ENCODE results near the gene MRPL28. TPM values are rescaled to one million over a fixed set of nuclear protein-coding genes. Genes with fewer than 3 reads are reported as not detected.

Gene MRPL28
- total RNA-seq, 1 experiment from 2014 or later: 61.4 TPM

DNA sequence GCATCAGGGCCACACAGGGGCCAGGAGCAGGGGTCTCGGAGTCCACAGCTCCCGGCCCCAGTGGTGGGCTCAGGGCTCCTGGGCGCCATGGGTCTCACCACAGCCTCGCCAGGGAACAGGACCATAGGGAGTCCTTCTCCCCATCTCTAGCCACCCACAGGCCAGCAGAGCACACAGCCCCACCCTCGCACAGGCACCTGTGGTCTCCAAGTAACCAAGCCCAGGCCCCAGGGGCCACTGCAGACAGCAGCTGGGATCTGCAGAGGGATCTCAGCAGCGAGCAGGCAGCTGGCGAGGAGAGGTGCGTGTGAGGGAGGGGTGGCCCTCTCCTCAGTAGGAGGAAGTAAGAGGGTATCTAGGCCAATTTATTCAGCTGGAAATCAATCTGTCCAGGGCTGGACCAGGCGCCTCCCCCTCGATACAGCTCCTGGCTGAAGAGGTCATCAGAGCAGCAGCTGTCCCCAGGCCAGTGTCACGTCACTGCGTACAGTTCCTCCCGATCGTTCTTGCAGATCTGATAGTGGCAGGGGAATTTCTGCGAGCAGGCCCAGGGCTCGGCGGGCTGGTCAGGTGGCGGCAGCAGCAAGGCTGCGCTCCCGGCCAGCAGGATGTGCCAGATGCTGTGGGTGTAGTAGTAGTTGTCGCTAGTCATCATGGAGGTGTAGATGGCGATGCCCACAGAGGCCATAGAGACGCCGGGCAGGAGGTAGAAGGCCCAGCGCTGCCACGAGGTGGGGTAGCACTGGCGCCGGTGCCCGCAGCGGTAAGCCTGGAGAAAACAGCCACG lies 1.4 kb upstream of the MRPL28 start:
- intact Hi-C loops (cut with micrococcal nuclease): no loop called here
- Histone ChIP-seq H3K4me1 (ENCODE audit: control insufficient read depth in 1 of 2, insufficient read depth in 2 of 2, low read length in 2 of 2) (peaks cover 3 to 13% of the 10 kb centered on the region in 2 experiments; a peak in 3 of 4 replicates), H3K9me3 (ENCODE audit: control insufficient read depth in 1 of 2, insufficient read depth in 1 of 2, low read depth in 1 of 2, low read length in 2 of 2) (no peaks in the 10 kb centered on the region), H4K20me1 (ENCODE audit: insufficient read depth) (no peaks in the 10 kb centered on the region), H2AFZ (ENCODE audit: low read depth, low read length, poor library complexity, severe bottlenecking) (no peak overlapping the region), H3K9me2 (ENCODE audit: insufficient read depth) (no peaks in the 10 kb centered on the region), H3K79me2 (ENCODE audit: insufficient read depth, low read length) (no peaks in the 10 kb centered on the region), H3K27me3 (ENCODE audit: insufficient read depth, low read length) (no peaks in the 10 kb centered on the region), H3K4me3 (replicated peaks in 1 of 2; ENCODE audit: low read depth in 1 of 2, low read length in 2 of 2) (no peak overlapping the region), H3K27ac (ENCODE audit: low read depth, low read length) (no peak overlapping the region; the same call in 1 of the 2 replicates), H3K4me2 (ENCODE audit: low read length) (no peak overlapping the region), H3K36me3 (ENCODE audit: control insufficient read depth in 1 of 2, insufficient read depth in 2 of 2, low read length in 2 of 2) (0 out of 4 replicates have a peak, but pooled peaks cover 0 to 3% of the 10 kb centered on the region in 2 experiments), H3K9ac (ENCODE audit: low read length) (no peak overlapping the region)
- CTCF ChIA-PET: no interaction called here
- BruUV-seq (replicated peaks): no TSS peak
- TF ChIP-seq FOSL1 (IDR thresholded peaks at IDR 0.05; ENCODE audit: low read depth) (no peak), ZFX (IDR thresholded peaks at IDR 0.05) (no peak), EZH2phosphoT487 (IDR thresholded peaks at IDR 0.05; ENCODE audit: borderline replicate concordance) (no peak), RAD21 (IDR thresholded peaks at IDR 0.05; ENCODE audit: low read depth) (no peak), ELF1 (IDR thresholded peaks at IDR 0.05; ENCODE audit: borderline replicate concordance, low read depth) (no peak), SIN3A (IDR thresholded peaks at IDR 0.05; ENCODE audit: low read depth) (no peak), YY1 (IDR thresholded peaks at IDR 0.05; ENCODE audit: extremely low read depth, insufficient replicate concordance, low read depth, low read length) (no peak), ZNF274 (IDR thresholded peaks at IDR 0.05; ENCODE audit: low read depth, low read length) (no peak), CEBPB (IDR thresholded peaks at IDR 0.05; ENCODE audit: low read depth) (no peak), JUND (IDR thresholded peaks at IDR 0.05) (no peak), SP1 (IDR thresholded peaks at IDR 0.05; ENCODE audit: low read depth) (no peak), SRF (IDR thresholded peaks at IDR 0.05; ENCODE audit: low read depth) (no peak), EZH2 (IDR thresholded peaks at IDR 0.05) (no peak)
- TF ChIP-seq, protein P1, sequence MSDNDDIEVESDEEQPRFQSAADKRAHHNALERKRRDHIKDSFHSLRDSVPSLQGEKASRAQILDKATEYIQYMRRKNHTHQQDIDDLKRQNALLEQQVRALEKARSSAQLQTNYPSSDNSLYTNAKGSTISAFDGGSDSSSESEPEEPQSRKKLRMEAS (IDR thresholded peaks at IDR 0.05): no peak
- DNase-seq (ENCODE audit: low read depth, low spot score): no peak
- RAD21 ChIA-PET (ENCODE audit: low non-redundant PET in 1 of 2, low total read pairs in 2 of 2, uncharacterized antibody in 2 of 2, unreplicated experiment in 2 of 2): no interaction called here
- POLR2A ChIA-PET: no interaction called here
- ATAC-seq: no peak

Data from HCT116 (cell line).